ENCODE data around the gene SEMA6B. TPM values are rescaled to one million over a fixed set of nuclear protein-coding genes. Genes with fewer than 3 reads are reported as not detected.
"Not testable (repeated sequence)": the region's sequence is repeated elsewhere in the genome, so short reads cannot be mapped to it uniquely, and the experiment has no call there.

SEMA6B gene
- total and polyA plus RNA-seq, 10 donors = 5.5 to 85.0 (median 46.5) TPM

DNA sequence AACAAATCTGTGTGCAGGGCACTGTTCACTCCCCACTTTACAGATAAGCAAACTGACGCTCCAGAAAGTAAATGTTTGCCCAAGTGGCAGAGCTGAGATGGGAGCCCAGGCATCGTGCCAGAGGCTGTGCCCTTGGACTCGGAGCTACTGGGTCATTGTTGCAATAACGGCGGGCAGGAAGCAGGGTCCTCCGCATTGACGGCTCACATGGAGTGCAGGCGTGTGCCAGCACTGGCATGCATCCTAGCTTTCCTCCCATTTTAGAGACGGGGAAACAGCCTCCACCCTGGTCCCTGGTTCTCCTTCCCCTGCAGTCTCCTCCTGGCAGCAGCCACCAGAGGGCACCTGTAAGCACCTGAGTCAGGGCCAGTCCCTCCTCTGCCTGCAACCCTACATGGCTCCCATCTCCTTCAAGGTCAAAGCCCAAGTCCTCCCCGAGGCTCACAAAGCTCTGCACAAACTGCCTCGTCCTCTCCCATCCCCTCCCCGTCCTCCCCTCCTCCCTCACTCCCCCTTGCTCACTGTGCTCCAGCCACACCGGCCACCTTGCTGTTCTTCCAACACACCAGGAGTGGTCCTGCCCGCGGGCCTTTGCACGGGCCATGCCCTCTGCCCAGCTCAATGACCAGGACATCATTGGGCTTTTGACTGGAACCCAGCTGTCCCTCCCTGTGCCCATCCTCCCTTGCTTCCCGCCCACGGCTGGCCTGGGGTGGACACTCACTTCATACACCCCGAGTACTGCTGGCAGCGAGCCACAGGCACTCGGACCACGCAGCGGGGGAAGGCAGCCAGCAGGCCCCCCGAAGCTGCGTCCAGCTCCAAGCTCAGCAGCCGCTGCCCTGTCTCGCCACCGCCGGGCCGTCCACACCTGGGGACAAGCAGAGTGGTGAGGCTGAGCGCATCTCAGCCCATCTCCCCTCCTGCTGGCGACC is 11.9 kb downstream of the SEMA6B start:
- H3K36me3 ChIP-seq = peaks cover 0 to 72% (median 17%) of the 10 kb centered on the region in 6 donors
- peak; percentile 87 for DNase-seq
- intact Hi-C loops (cut with DNase I; ENCODE audit: low total_unique reads) = no loop called here

DNA sequence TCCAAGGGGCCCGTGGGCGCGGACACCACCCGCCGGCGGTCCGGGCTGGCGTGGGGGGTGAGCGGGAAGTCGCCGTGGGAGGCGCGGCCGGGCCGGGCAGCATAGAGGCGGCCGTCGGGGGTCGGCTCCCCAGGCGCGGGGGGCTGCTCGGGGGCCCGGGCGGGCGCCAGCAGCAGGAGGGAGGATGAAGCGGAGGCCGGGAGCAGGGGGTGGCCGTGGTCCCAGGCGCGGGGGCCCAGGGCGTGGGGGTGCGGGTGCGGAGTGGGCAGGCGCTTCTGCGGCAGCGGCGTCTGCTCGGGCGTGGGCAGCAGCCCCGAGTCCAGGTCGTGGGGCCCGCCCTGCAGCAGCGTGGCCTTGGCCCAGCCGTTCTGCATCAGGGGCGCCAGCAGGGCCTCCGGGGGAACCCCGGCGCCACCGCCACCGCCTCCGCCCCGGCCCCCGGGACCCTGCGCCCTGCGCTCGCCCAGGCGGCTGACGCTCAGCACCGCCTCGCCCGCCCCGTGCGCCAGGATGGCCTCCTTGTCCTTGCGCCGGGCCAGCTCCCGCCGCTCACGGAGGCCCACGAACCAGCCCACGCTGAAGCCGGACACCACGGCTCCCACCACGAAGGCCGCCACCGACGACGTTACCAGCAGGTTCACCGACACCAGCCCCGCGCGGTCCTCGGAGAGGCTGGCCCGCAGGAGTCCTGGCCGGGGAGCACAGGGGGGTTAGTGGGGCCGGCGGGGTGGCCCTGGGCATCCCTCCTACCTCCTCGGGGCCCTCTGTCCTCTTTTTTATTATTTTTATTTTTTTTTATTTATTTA is 15.4 kb downstream of the SEMA6B start:
- Histone ChIP-seq H3K27me3 (replicated peaks in 1 of 7) (peaks cover 0 to 33% (median 0%) of the 10 kb centered on the region in 7 donors), H3K4me3 (peak overlapping the region in 3 of 8 donors; percentile 20 to 56 (median 30)), H3K36me3 (peaks cover 0 to 37% (median 7%) of the 10 kb centered on the region in 6 donors), H3K9me3 (peaks cover 0 to 12% (median 9%) of the 10 kb centered on the region in 8 donors), H3K27ac (peak overlapping the region in 7 of 8 donors; percentile 78 to 95 (median 87)), H3K4me1 (peaks cover 0 to 83% (median 44%) of the 10 kb centered on the region in 6 donors)
- intact Hi-C loops (cut with DNase I; ENCODE audit: low total_unique reads) = no loop called here
- peak; percentile 84 for DNase-seq
- TF ChIP-seq CTCF (IDR thresholded peaks at IDR 0.05 in 8 of 11, conservative IDR thresholded peaks at IDR 0.05 in 3 of 11) (no peak), POLR2AphosphoS5 (IDR thresholded peaks at IDR 0.05) (peak in 1 of 3 donors; percentile 72), POLR2A (IDR thresholded peaks at IDR 0.05) (no peak)
- 78 to 93% (median 87%) methylated on average over 16 to 87 of the region's 87 CpGs for WGBS, 5 donors

More for the DNA sequence above, 11.9 kb downstream of the SEMA6B start:
- H3K9me3 ChIP-seq = no peaks in the 10 kb centered on the region
- H3K4me1 ChIP-seq = peaks cover 0 to 51% (median 18%) of the 10 kb centered on the region in 6 donors
- H3K27me3 ChIP-seq (replicated peaks in 1 of 7) = peaks cover 0 to 43% (median 0%) of the 10 kb centered on the region in 7 donors
- no peak overlapping the region for H3K4me3 ChIP-seq
- peak overlapping the region in 2 of 8 donors; percentile 38 to 48 for H3K27ac ChIP-seq
- TF ChIP-seq POLR2A (IDR thresholded peaks at IDR 0.05) = no peak
- TF ChIP-seq POLR2AphosphoS5 (IDR thresholded peaks at IDR 0.05) = peak; percentile 59 to 71 (median 64)
- peak in 7 of 11 experiments; percentile 23 to 70 (median 53) for TF ChIP-seq CTCF (IDR thresholded peaks at IDR 0.05 in 8 of 11, conservative IDR thresholded peaks at IDR 0.05 in 3 of 11)
- WGBS, 5 donors = 63 to 69% (median 67%) methylated on average over 28 to 32 of the region's 32 CpGs

DNA sequence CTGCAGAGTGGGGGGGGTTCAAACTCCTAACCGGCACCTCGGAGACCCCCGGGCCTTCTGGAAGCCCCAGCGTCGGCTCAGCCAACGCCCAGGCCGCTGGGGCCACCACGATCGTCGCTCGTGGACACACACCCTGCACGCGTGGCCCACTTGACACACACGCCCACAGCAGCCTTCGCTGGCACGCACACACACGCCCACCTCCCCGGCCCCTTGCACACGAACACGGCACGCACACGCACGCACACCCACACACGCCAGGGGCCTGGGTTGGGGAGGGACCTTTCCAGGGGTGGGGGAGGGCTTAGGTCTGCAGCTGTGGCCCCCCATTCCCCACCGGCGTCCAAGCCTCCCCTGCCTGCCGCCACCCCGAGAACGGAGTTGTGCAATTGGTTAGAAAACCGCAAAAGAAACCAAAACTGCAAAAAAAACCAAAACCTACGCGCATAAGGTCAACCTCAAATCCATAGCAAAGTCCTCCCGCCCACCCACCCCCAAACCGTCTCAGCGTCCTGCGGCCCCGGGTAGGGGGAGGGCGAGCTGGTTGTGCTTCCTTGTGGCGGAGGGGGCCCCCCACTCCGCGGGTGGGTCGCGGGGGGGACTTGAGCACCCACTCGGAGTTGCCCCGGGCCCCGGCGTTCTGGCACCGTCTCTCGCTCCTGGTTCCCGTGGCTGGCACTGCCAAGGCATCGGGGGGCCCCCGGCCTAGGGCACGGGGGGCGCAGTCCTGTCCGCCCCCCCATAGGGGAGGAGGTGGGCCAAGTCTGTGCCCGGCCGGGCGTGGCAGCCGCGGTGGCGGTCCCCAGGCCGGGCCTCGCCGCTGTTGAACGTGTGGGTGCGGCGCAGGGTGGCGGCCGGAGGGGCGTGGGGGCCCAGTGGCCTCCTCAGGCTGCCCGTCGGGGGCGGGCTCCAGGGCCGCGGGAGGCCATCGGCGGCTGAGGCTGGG is 16.3 kb downstream of the SEMA6B start:
- peak overlapping the region in 4 of 8 donors; percentile 20 to 56 (median 28) for H3K4me3 ChIP-seq
- TF ChIP-seq POLR2AphosphoS5 (IDR thresholded peaks at IDR 0.05) (peak in 1 of 3 donors; percentile 55), CTCF (IDR thresholded peaks at IDR 0.05 in 8 of 11, conservative IDR thresholded peaks at IDR 0.05 in 3 of 11) (no peak), POLR2A (IDR thresholded peaks at IDR 0.05) (no peak)
- peak; percentile 82 for DNase-seq
- peaks cover 0 to 12% (median 9%) of the 10 kb centered on the region in 8 donors for H3K9me3 ChIP-seq
- H3K27ac ChIP-seq = peak overlapping the region in 7 of 8 donors; percentile 78 to 95 (median 87)
- H3K4me1 ChIP-seq = peaks cover 0 to 83% (median 45%) of the 10 kb centered on the region in 6 donors
- peaks cover 0 to 40% (median 0%) of the 10 kb centered on the region in 7 donors for H3K27me3 ChIP-seq (replicated peaks in 1 of 7)
- 41 to 75% (median 58%) methylated on average over 41 to 77 of the region's 77 CpGs for WGBS, 5 donors
- intact Hi-C loops (cut with DNase I; ENCODE audit: low total_unique reads) = no loop called here
- peaks cover 0 to 31% (median 2%) of the 10 kb centered on the region in 6 donors for H3K36me3 ChIP-seq

DNA sequence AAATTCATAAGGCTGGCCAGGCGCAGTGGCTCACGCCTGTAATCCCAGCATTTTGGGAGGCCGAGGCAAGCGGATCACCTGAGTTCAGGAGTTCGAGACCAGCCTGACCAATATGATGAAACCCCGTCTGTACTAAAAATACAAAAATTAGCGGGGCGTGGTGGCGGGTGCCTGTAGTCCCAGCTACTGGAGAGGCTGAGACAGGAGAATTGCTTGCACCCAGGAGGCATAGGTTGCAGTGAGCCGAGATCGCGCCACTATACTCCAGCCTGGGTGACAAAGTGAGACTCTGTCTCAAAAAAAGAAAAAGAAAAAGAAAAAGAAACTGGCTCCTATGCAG is 17.7 kb downstream of the SEMA6B start:
- H3K27ac ChIP-seq = peak overlapping the region in 7 of 8 donors; percentile 78 to 95 (median 87)
- H3K36me3 ChIP-seq = peaks cover 0 to 31% (median 0%) of the 10 kb centered on the region in 6 donors
- H3K4me1 ChIP-seq = peaks cover 0 to 83% (median 46%) of the 10 kb centered on the region in 6 donors
- intact Hi-C loops (cut with DNase I; ENCODE audit: low total_unique reads); DNase-seq: not testable (repeated sequence)
- peaks cover 0 to 47% (median 0%) of the 10 kb centered on the region in 7 donors for H3K27me3 ChIP-seq (replicated peaks in 1 of 7)
- peak overlapping the region in 1 of 8 donors; percentile 59 for H3K4me3 ChIP-seq
- WGBS, 5 donors = 60 to 89% (median 71%) methylated on average over 12 of the region's 12 CpGs
- H3K9me3 ChIP-seq = peaks cover 0 to 12% (median 9%) of the 10 kb centered on the region in 8 donors

Data from spleen (tissue), 11 donors.